ENCODE measurements around the gene PNPLA1.

PNPLA1 gene

DNA sequence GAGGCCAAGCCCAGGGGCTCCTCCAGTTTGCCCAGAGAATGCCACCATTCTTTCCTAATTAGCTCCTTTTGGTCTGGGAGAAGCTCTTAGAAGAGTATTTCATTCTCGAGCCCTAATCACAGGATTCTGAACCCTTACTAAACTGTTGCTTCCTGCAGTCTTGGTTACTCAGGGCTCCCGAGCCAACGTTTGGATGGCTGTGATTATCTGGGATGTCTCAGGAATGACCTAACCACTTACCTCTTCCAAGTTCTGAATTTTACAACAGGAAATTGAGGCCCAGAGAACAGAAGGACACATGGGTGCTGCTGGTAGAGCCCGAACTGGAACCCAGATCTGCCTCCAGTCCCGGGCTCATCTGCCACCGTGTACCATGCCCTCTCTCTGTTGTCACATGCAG is 22.2 kb upstream of the PNPLA1 start:
- DNase-seq = no peak

DNA sequence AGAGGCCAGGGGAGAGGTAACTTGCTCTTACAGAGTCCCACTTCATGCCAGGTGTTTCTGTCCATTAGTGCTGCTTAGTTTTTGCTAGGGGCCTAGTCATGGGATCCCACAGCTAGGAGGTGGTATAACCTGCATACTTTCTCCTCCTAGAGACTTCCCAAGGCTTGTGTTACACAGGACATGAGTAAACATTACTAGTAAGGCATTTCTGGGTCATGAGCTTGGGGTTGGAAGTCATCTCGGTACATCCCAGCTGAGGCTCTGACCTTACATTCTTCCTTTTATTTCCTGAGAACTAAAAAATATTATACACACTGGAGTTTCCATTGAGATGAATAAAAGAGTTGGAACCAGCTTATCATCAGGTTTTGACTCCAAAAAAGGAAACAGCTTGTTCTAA is 20.9 kb upstream of the PNPLA1 start:
- no peak for DNase-seq

DNA sequence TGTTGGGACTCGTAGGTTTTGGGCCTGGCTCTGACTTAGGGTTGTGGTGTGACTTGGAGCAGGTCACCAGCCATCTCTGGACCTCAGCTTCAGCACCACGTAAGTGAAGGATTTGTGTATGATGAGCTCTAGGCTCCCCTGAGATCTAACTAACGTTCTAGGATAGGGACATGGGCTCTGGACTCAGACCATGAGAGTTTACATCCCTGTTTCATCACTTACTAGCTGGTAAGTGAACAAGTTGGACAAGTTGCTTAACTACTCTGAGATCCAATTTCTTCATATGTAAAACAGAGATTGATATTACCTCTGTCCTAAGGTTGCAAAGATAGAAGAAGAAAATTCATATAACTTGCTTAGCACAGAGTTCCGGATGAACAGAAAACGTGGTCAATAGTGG is 20.3 kb upstream of the PNPLA1 start:
- no peak for DNase-seq

- no peak for DNase-seq
These were observed 17.9 kb upstream of the PNPLA1 start for GRCh38 chr6:36252005-36252404.

- DNase-seq = no peak
These were observed 6.4 kb upstream of the PNPLA1 start for GRCh38 chr6:36263390-36264000.

DNA sequence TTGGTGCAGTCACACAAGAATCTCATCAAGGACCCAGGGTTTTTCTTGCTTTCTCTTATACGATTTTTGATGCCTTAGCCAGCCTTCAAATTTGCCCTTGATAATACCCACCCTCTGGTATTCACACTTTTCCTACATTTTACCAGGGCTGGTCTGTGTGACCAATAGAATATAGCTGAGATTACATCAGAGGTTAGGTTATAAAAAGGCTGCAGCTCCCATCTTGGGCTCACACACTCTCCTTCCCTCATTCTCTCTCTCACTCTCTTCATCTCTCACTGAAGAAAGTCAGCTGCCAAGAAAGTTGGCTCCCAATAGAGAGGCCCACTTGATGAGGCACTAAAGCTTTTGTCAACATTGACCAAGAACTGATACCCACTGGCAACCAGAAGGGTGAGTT is 4.1 kb upstream of the PNPLA1 start:
- DNase-seq = no peak

DNA sequence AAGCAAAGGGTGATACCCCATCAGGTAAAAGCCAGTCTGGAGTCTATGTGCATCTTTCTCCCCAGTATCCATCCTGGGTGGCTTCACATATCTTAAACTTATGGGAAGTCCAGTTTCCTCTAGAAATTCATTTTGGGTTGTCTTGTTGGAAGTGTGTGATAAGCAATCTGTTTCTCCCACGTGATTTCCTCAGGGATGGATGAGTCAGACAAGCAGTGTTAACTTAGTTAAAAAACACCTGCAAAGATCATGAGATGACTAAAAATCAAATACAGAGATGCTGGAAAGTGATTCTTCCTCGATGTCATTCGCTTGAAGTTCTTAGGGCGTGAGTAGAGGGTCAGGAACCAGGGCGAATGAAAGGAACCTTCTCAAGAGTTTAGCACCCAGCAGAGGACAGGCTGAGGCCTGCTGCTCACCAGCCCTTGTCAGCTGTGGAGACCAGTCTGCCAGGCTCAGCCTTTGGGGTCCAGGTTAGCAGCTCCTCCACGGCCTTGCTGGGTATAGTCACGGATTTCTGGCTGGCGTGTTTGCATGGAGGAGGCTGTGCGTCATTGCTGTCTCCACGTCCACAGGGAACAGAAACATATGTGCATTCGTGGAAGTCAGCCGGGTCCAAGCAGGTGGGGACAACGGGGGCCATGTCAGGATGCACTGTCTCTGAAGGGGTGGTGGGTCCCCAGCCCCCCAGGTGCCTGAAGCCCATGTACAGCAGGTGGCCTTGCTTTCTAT is 2.8 kb upstream of the PNPLA1 start:
- DNase-seq = no peak

DNA sequence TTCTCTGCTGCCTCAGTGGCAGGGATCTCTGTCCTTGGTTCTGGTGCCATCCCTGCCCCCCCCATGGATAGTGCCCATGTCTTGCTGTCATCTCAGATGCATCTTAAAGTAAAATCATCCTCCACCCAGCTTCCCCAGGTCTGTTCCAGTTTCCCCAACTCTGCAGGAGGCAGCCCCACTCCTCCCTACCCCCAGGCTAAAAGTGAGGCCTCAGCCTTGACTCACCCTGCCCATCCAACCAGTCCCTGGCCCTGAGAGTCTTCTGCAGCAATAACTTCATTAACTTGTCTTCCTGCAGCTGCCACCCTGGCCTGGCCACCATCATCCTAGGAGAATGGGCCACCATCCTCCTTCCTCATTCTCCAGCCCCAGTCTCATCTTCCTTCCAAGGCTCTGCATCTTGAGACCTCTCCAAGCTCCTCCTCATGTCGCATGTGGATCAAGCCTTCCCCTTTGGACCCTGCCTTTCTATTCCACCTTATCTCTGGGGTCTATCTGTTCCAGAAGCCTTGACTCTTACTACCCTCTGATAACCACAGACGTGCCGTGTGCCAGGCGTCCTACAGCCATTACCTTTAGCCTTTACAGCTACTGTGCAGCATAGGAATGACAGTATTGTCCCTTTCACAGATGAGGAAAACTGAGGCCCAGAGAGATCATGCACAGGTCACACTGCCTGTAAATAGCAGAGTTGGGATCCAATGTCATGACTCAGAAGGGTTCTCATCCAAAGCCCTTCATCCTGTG is 2.0 kb upstream of the PNPLA1 start:
- no peak for DNase-seq

GRCh38 chr6:36268478-36269275 is 1.2 kb upstream of the PNPLA1 start:
- DNase-seq = no peak

DNA sequence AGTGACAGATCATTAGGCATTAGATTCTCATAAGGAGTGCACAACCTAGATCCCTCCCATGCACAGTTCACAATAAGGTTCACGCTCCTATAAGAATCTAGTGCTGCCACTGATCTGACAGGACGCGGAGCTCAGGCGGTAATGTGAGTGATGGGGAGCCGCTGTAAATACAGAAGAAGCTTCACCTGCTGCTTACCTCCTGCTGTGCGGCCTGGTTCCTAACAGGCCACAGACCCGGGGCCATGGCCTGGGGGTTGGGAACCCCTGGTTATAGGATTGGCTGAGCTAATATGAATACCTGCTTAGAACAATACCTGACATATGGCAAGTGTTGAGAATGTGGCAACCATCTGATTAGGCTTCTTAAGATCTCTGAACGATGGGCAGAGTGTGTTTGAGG is 2.4 kb downstream of the PNPLA1 start:
- no peak for DNase-seq

DNA sequence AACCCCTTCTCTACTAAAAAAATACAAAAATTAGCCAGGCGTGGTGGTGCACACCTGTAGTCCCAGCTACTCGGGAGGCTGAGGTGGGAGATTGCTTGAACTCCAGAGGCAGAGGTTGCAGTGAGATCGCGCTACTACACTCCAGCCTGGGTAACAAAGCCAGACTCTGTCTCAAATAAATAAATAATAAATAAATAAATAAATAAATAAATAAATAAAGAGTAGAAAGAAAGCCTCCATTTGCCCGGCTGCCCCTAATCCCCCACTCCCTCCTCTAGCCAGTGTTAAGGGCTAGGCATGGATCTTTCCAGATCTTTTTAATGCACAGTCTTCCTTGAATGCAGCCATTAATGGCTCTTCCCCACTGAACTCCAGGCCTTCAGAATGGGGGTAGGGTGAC is 3.2 kb downstream of the PNPLA1 start:
- no peak for DNase-seq

DNA sequence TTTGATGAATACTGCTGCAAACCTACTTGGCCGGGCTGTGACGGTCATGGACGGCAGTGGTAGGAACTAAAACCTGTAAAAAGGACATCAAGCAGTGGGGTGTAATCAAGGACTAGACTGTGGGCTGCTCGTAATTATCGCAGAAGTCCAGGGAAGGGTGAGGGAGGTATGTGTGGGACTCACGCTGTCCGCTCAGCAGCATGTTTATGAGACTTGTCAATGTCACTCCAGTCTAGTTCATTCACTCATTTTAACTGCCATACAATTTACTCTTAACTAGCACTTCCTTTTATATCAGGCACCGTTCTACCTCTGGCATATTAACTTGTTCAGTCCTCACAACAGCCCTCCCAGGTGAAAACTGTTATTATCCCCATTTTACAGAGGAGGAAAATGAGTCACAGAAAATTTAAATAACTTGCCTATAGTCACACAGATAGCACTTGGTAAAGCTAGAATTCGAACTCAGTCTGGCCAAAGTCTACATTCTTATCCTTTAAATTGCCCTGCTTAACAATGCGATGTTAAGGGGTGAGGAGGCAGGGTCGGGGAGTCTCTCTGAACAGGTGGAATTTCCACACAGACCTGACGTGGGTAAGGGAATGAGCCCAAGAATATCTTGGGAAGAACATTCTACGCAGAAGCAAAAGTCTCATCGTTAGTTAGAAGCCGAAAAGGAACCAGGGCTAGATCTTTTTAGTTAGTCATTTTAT is 4.1 kb downstream of the PNPLA1 start:
- DNase-seq = no peak

DNA sequence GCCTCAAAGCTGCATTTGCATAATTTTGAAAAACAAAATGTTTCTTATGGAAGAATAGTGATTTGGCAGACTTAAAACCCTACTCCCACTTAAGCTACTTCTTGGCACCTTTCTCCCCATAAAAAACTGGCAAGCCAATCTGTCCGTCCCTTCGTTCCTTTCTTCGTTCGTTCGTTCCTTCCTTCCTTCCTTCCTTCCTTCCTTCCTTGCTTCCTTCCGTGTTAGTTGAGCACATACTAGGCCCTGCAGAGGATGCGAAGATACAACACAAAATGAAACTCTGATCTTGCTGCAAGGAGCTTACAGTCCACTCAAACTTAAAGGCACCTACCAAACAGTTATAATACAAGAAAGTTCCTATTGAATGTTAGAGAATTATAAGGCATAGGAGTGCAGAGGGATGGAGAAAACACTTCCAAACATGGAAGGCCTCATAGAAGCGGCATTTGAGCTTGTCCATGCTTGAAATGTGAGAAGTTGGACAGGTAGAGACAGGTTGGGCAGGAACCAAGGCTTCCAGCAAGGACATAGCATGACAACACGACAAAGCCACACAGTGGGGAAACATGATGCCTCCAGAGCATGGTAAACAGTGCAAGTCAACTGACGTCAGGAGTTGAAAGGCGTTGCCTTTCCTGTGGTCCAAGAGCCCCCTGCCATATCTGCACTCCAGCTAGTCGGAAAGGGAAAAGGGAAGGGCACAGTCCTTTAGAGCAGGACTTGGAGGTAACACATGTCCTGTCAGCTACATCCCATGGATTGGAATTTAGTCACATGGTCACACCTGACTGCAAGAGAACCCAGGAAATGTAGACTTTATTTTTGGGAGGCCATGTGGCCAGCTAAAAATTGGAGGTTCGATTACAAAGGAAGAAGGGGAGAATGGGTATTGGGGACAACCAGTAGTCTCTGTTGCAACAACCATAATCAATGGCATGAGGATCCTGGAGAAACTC is 7.0 kb downstream of the PNPLA1 start:
- no peak for DNase-seq

DNA sequence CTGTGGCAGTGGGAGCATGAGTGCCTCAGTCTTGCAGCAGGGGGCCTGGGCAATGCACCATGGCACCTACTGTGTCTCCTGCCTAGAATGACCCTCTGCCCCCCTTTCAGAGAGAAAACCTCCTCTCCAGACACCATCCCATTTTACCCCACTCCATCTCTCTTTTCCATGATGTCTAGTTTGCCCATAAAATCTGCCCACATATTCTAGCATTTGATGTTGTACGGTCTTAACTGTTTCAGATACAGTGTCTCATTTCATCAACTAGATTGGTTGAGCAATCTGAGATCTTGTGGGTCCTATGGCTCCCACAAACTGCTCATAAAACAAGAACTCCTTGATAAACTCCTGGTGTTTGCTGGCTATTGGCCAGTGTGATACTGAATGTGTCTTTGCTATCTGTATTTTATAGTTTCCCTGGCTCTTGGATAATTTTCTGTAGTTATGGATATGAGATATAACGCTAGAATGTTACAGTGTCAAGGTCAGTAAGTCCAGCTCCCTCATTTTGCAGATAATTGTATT is 8.1 kb downstream of the PNPLA1 start:
- no peak for DNase-seq

DNA sequence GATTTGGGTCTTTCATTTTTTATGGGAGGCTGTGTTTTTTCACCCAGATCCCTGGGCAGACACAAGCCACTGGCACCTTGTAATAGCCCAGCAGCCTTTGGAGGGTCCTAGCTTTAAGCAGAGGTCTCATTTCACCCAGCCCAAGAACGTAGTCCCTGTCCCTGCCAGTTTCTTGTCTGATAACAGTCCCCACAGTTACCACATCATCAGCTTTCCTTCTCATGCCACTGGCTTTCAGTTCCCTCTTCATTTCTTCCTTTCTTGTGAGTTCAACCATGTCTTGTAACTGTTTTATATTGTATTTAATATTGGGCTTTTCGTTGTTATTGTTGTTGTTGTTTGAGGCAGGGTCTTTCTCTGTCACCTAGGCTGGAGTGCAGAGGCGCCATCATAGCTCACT is 10.6 kb downstream of the PNPLA1 start:
- no peak for DNase-seq

DNA sequence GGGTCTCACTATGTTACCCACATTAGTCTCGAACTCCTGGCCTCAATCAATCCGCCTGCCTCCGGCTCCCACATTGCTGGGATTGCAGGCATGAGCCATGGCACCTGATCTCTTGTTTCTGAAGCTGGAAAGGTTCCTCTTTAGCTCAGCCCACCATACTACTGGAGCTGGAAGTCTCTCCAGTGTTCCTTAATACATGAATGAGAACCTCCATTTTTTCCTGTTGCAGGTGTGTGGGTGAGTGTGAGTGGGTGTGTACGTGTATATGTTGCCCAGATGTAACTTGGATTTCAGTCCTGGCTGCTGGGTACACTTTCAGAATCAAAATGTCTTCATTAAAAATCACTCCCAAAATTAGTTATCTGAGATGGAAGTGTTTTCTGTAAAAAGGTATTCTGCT is 11.1 kb downstream of the PNPLA1 start:
- no peak for DNase-seq

- no peak for DNase-seq
These were observed 13.7 kb downstream of the PNPLA1 start for GRCh38 chr6:36283608-36284007.

DNA sequence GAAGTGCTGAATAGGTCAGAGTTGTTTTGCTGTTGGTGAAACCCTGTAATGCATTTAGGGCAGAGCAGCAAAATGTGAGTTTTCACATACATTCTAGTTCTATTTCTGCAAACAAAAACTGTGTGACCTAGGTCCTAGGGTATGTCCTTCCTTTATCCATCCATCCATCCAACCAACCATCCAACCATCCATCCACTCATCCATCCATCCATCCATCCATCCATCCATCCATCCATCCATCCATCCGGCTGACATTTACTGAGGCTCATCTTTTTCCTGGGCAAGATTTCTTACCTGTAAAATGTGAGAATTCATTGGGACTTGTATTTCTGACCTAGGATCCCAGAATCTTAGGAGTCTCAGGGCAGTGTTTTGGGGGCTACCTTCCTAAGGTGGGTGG is 14.5 kb downstream of the PNPLA1 start:
- DNase-seq = no peak

DNA sequence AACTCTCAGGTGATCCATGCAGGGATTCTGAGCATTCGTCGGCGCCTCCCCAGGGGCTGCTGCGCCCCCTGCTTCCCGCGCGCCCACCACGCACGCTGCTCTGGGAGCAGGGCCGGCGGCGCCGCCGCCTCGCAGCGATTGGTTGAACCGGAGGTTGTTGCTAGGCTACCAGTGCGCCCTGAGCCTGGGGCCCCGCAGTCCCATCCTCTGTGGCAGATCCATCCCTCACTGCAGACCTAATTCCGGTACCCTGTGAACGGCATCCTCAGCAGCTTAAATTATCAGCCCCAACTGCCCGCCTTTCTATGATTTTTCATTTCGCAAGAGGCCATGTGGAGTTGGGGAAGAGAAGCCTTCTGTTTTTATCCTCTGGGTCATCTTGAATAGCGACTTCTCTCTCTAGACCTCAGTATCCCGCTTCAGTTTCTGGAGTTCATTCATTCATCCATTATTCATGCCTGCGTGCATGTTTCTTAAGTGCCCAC is 15.4 kb downstream of the PNPLA1 start:
- no peak for DNase-seq

GRCh38 chr6:36285797-36286196 is 15.9 kb downstream of the PNPLA1 start:
- DNase-seq = no peak

DNA sequence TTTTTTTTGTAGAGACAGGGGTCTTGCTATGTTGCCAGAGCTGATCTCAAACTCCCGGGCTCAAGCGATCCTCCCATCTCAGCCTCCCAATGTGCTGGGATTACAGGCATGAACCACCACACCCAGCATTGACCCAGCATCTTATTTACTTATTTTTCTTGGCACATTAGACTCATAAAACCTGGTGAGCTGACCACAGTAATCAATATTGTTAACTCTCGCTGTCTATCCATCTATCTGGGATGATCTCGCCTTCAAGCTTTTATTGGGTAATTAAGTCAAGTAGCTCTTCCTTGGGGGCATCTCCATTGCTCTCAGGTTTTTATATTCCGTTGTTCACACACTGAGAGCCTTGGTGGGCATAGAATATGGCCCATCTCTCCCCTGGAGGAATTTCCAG is 17.0 kb downstream of the PNPLA1 start:
- no peak for DNase-seq
